Superior temporal gyrus (tissue), 1 donor: Measurements from ENCODE around the gene UGT1A9.

Experiments used
- DNase-seq: peaks from one replicate; pipeline ENCODE4 v3.0.0-alpha.2; 2016; ENCODE audit errors: extremely low spot score

Gene UGT1A9

GRCh38 chr2:233817361-233817911 is 145.7 kb downstream of the UGT1A9 start:
- no peak for DNase-seq

GRCh38 chr2:233817995-233818638 is 146.4 kb downstream of the UGT1A9 start:
- no peak for DNase-seq

GRCh38 chr2:233818639-233819621 is 147.2 kb downstream of the UGT1A9 start:
- no peak for DNase-seq

GRCh38 chr2:233819884-233820773 is 148.4 kb downstream of the UGT1A9 start:
- no peak for DNase-seq

- no peak for DNase-seq
Measured at GRCh38 chr2:233820774-233821105, 149.0 kb downstream of the UGT1A9 start.

- DNase-seq: no peak
Measured at GRCh38 chr2:233821196-233821595, 149.5 kb downstream of the UGT1A9 start.

GRCh38 chr2:233821709-233822100 is 150.0 kb downstream of the UGT1A9 start:
- no peak for DNase-seq

GRCh38 chr2:233822101-233822771 is 150.5 kb downstream of the UGT1A9 start:
- DNase-seq: no peak
